ENCODE measurements around the gene ZNF569. TPM values are rescaled to one million over a fixed set of nuclear protein-coding genes. Genes with fewer than 3 reads are reported as not detected.

ZNF569 gene
- total and polyA plus RNA-seq, 2 experiments from 2014 or later = 7.9 to 18.7 TPM

- TF ChIP-seq, protein P1, sequence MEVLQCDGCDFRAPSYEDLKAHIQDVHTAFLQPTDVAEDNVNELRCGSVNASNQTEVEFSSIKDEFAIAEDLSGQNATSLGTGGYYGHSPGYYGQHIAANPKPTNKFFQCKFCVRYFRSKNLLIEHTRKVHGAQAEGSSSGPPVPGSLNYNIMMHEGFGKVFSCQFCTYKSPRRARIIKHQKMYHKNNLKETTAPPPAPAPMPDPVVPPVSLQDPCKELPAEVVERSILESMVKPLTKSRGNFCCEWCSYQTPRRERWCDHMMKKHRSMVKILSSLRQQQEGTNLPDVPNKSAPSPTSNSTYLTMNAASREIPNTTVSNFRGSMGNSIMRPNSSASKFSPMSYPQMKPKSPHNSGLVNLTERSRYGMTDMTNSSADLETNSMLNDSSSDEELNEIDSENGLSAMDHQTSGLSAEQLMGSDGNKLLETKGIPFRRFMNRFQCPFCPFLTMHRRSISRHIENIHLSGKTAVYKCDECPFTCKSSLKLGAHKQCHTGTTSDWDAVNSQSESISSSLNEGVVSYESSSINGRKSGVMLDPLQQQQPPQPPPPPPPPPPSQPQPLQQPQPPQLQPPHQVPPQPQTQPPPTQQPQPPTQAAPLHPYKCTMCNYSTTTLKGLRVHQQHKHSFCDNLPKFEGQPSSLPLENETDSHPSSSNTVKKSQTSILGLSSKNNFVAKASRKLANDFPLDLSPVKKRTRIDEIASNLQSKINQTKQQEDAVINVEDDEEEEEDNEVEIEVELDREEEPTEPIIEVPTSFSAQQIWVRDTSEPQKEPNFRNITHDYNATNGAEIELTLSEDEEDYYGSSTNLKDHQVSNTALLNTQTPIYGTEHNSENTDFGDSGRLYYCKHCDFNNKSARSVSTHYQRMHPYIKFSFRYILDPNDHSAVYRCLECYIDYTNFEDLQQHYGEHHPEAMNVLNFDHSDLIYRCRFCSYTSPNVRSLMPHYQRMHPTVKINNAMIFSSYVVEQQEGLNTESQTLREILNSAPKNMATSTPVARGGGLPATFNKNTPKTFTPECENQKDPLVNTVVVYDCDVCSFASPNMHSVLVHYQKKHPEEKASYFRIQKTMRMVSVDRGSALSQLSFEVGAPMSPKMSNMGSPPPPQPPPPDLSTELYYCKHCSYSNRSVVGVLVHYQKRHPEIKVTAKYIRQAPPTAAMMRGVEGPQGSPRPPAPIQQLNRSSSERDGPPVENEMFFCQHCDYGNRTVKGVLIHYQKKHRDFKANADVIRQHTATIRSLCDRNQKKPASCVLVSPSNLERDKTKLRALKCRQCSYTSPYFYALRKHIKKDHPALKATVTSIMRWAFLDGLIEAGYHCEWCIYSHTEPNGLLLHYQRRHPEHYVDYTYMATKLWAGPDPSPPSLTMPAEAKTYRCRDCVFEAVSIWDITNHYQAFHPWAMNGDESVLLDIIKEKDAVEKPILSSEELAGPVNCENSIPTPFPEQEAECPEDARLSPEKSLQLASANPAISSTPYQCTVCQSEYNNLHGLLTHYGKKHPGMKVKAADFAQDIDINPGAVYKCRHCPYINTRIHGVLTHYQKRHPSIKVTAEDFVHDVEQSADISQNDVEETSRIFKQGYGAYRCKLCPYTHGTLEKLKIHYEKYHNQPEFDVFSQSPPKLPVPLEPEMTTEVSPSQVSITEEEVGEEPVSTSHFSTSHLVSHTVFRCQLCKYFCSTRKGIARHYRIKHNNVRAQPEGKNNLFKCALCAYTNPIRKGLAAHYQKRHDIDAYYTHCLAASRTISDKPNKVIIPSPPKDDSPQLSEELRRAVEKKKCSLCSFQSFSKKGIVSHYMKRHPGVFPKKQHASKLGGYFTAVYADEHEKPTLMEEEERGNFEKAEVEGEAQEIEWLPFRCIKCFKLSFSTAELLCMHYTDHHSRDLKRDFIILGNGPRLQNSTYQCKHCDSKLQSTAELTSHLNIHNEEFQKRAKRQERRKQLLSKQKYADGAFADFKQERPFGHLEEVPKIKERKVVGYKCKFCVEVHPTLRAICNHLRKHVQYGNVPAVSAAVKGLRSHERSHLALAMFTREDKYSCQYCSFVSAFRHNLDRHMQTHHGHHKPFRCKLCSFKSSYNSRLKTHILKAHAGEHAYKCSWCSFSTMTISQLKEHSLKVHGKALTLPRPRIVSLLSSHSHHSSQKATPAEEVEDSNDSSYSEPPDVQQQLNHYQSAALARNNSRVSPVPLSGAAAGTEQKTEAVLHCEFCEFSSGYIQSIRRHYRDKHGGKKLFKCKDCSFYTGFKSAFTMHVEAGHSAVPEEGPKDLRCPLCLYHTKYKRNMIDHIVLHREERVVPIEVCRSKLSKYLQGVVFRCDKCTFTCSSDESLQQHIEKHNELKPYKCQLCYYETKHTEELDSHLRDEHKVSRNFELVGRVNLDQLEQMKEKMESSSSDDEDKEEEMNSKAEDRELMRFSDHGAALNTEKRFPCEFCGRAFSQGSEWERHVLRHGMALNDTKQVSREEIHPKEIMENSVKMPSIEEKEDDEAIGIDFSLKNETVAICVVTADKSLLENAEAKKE (CRISPR knock-in tag; IDR thresholded peaks at IDR 0.05) = no peak
These were observed 907 bp downstream of the ZNF569 start (continued) for GRCh38 chr19:37466277-37466797.

DNA sequence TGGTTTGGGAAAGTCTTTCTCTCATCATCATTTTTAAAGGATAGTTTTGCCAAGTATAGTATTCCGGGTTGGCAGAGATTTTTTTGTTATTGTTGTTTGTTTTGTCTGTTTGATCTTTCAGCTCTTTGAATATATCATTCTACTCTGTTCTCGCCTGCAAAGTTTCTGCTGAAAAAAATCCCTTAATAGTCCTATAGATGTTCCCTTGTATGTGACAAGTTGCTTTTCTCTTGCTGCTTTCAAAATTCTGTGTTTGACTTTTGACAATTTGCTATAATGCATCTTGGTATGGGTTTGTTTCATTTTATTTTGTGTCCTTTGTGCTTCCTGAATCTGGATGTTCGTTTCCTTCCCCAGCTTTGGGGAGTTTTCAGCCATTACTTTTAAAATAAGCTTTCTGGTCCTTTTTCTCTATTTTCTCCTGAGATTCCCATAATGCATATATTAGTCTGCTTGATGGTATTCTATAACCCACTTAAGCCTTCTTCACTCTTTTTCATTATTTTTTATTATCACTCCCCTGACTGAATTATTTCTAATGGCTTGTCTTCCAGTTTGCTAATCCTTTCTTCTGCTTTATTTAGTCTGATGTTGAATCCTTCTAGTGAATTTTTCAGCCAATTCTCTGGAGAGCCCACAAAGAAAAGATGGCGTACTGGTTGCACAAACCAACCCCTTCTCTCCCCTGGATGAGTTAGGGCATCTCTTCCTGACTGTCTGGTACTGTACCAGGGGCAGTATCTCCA, 14.6 kb downstream of the ZNF569 start:
- Histone ChIP-seq H3K4me1 (ENCODE audit: insufficient read depth) (no peaks in the 10 kb centered on the region), H3K27ac (ENCODE audit: low read depth) (no peak overlapping the region), H3K27me3 (ENCODE audit: insufficient read depth) (no peaks in the 10 kb centered on the region), H3K9me2 (ENCODE audit: insufficient read depth) (no peaks in the 10 kb centered on the region), H3K36me3 (ENCODE audit: insufficient read depth) (peaks cover 33% of the 10 kb centered on the region), H3K79me2 (replicated peaks; ENCODE audit: insufficient read depth) (no peaks in the 10 kb centered on the region), H3K4me3 (no peak overlapping the region), H3K4me2 (no peak overlapping the region), H4K20me1 (replicated peaks; ENCODE audit: insufficient read depth) (no peaks in the 10 kb centered on the region), H3F3A (replicated peaks; ENCODE audit: low read depth) (no peaks in the 10 kb centered on the region), H2AFZ (no peak overlapping the region)
- Mint-ChIP-seq H3K9me3 (peaks cover 97% of the 10 kb centered on the region), H3K27ac (no peak overlapping the region), H3K36me3 (ENCODE audit: low read depth) (peaks cover 85% of the 10 kb centered on the region), H3K4me1 (no peaks in the 10 kb centered on the region), H3K27me3 (ENCODE audit: insufficient read depth, low read depth, poor library complexity) (no peaks in the 10 kb centered on the region), H3K4me3 (no peak overlapping the region)
- DNase-seq (ENCODE audit: low spot score) (no peak), ATAC-seq (no peak)
- TF ChIP-seq, protein P2, sequence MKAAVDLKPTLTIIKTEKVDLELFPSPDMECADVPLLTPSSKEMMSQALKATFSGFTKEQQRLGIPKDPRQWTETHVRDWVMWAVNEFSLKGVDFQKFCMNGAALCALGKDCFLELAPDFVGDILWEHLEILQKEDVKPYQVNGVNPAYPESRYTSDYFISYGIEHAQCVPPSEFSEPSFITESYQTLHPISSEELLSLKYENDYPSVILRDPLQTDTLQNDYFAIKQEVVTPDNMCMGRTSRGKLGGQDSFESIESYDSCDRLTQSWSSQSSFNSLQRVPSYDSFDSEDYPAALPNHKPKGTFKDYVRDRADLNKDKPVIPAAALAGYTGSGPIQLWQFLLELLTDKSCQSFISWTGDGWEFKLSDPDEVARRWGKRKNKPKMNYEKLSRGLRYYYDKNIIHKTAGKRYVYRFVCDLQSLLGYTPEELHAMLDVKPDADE (IDR thresholded peaks at IDR 0.05) = no peak
- TF ChIP-seq STAT1 (IDR thresholded peaks at IDR 0.05; ENCODE audit: unreplicated experiment) (no peak), EZH2 (IDR thresholded peaks at IDR 0.05; ENCODE audit: low read depth, unreplicated experiment) (no peak), JUNB (IDR thresholded peaks at IDR 0.05; ENCODE audit: unreplicated experiment) (no peak)

All from GM23338 (cell line).